Activated naive CD8-positive, alpha-beta T cell treated with anti-CD3 and anti-CD28 coated beads, Interleukin-2, amount 10 ng/mL, durations not matched to agents 7 days and 5 days (primary cell): Measurements from ENCODE around the gene NOL11. TPM values are rescaled to one million over a fixed set of nuclear protein-coding genes. Genes with fewer than 3 reads are reported as not detected.
"Not testable (repeated sequence)": the region's sequence is repeated elsewhere in the genome, so short reads cannot be mapped to it uniquely, and the experiment has no call there.

ENCODE experiments used
- ATAC-seq: fragments of 150-1000 bp; cut with Tn5 transposase; one replicate; pipeline ENCODE4 v1.10.0; 2021; ENCODE audit warnings: low read depth, moderate library complexity
- POLR2A ChIA-PET: fragments of 350-600 bp; sonication (Branson Sonifier 250); formaldehyde crosslinking; loops from one replicate; lab custom pipeline; 2021; ENCODE audit warnings: antibody characterized with exemption; lab: Charles Lee
- DNase-seq: peaks from one replicate; pipeline ENCODE4 v3.0.0; 2021
- H3K27ac Mint-ChIP-seq: one replicate; pipeline ENCODE4 v1.8.0; 2022; ENCODE audit warnings: mild to moderate bottlenecking, mixed read lengths
- H3K27me3 Mint-ChIP-seq: one replicate; pipeline ENCODE4 v1.8.0; 2022; ENCODE audit warnings: mild to moderate bottlenecking, moderate library complexity, mixed read lengths
- H3K36me3 Mint-ChIP-seq: one replicate; pipeline ENCODE4 v1.8.0; 2021; ENCODE audit warnings: mild to moderate bottlenecking, mixed read lengths
- H3K4me1 Mint-ChIP-seq: one replicate; pipeline ENCODE4 v1.8.0; 2021; ENCODE audit warnings: mixed read lengths
- H3K4me3 Mint-ChIP-seq: one replicate; pipeline ENCODE4 v1.8.0; 2022; ENCODE audit warnings: mild to moderate bottlenecking, moderate library complexity, mixed read lengths
- H3K9me3 Mint-ChIP-seq: one replicate; pipeline ENCODE4 v1.8.0; 2021; ENCODE audit warnings: mixed read lengths
- total RNA-seq, 2 experiments: library from RNA; stranded (reverse); gene quantifications; one replicate each; pipeline ENCODE4 v1.2.3, GENCODE V29; 2021

The NOL11 gene
- total RNA-seq, 2 experiments from 2014 or later: 42.2 to 48.9 TPM

DNA sequence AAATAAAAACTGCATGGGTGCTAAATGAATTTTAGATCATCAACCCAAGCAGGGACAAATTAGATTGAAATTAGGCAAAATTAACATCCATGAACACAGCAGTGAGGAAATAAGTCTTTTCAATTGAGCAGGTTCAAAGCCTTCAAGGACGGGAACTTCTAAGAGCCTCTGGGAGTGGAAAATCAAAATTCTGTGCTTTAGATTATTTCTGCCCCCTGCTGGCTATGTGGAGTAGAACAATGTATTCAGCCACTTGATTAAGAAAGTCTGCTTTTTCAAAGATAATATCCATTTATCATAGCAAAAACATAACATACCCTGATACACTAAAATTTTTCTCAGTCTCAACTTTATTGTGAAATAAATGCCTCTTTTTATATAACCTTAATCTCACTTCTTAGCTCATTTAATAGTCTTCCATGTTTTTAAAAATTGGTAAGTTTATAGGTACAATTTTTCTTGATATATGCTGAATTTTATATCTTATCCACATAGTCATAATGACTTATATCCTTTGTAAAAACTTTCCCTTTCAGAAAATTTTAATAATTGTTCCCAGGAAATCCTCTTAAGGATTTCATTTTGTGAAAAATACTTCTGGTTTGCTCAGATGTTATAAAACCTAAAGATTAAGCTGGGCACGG is 28.1 kb upstream of the NOL11 start:
- Mint-ChIP-seq H3K9me3 (no peaks in the 10 kb centered on the region), H3K27me3 (no peaks in the 10 kb centered on the region), H3K4me1 (peaks cover 2% of the 10 kb centered on the region), H3K4me3 (no peak overlapping the region), H3K27ac (no peak overlapping the region), H3K36me3 (peaks cover 18% of the 10 kb centered on the region)
- POLR2A ChIA-PET: interaction anchor here (0.6 kb wide), 1 partner anchor 35 kb away, joined by 7 read pairs; no protein-coding TSS in a partner anchor
- DNase-seq (no peak), ATAC-seq (peak; percentile 60)

DNA sequence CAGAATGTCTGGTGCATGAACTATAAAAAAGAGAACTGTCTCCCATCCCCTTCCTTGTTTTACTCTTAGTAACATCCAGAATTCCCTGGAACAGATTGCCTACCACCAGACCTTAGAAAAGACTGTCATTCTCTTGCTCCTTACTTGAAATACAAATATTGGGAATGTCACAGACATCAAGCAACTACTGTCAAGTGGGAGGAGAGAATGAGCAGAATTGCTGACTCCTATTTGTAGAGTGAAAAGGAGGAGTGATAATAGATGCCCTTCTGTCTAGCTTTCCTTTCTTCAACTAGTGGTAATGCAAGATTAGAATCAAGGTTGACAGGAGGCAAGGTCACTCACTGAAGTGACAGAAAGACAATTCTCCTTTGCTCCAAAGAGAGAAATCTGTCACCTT is 23.9 kb upstream of the NOL11 start:
- no peaks in the 10 kb centered on the region for H3K27me3 Mint-ChIP-seq
- POLR2A ChIA-PET: no interaction called here
- no peak for ATAC-seq
- H3K4me3 Mint-ChIP-seq: no peak overlapping the region
- H3K4me1 Mint-ChIP-seq: peaks cover 2% of the 10 kb centered on the region
- no peaks in the 10 kb centered on the region for H3K9me3 Mint-ChIP-seq
- no peak overlapping the region for H3K27ac Mint-ChIP-seq
- H3K36me3 Mint-ChIP-seq: peaks cover 13% of the 10 kb centered on the region
- DNase-seq: no peak

DNA sequence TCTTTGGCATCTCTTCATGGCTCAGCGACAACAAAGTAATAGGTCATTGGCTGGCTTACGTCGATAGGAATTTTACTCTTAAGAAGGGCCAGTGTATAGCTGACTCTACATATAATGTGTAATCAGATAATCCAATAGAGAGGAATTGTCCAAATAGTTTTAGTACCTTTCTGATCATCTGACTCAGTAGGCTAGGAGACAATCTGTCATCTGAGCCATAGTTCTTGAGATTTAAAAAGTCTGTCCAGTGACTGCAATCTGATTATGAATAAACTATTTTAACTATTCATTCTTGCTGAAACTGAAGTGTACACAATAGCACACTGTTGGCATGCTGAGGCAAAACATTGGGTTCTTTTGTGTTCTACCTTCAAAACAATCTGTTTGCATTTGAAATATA is 21.4 kb upstream of the NOL11 start:
- Mint-ChIP-seq H3K27ac (no peak overlapping the region), H3K9me3 (no peaks in the 10 kb centered on the region), H3K4me1 (no peaks in the 10 kb centered on the region), H3K4me3 (no peak overlapping the region), H3K27me3 (no peaks in the 10 kb centered on the region), H3K36me3 (peaks cover 13% of the 10 kb centered on the region)
- ATAC-seq (no peak), DNase-seq (no peak)
- POLR2A ChIA-PET: no interaction called here

DNA sequence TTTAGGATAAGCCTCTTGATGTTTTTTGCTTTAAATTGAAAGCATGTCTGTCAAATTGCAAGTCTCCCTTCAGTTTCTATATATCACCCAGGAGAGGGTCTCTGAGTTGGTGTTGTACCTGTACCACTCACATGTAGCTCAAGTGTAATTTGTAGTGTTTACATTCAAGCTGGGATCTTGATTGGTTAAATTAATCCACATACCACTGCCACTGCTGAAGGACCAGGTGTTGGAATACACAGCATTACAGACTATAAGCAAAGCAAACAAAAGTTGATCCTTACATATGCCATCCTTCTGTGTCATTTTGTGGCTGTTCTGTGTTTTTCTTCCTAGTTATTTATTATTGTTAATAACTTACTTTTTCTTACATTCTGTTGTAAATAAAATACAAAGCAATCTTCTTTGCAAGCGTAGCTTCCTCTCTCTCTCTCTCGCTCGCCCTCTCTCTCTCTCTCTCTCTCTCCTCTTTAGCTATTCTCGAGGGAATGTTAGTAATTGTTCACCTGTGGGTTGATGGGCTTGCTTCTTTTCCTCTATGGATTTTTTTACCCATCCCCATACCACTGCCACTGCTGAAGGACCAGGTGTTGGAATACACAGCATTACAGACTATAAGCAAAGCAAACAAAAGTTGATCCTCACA is 20.8 kb upstream of the NOL11 start:
- Mint-ChIP-seq H3K9me3 (no peaks in the 10 kb centered on the region), H3K27me3 (no peaks in the 10 kb centered on the region), H3K4me1 (no peaks in the 10 kb centered on the region), H3K36me3 (peaks cover 10% of the 10 kb centered on the region), H3K27ac (no peak overlapping the region), H3K4me3 (no peak overlapping the region)
- DNase-seq: no peak
- POLR2A ChIA-PET: no interaction called here
- ATAC-seq: no peak

GRCh38 chr17:67700037-67700724 is 17.6 kb upstream of the NOL11 start:
- Mint-ChIP-seq H3K36me3 (peaks cover 3% of the 10 kb centered on the region), H3K4me1 (no peaks in the 10 kb centered on the region), H3K27ac (no peak overlapping the region), H3K4me3 (no peak overlapping the region), H3K9me3 (peaks cover 1% of the 10 kb centered on the region), H3K27me3 (peaks cover under 1% of the 10 kb centered on the region)
- POLR2A ChIA-PET: interaction anchor here (0.6 to 0.7 kb wide), 3 partner anchors 46 to 335 kb away, joined by 3 to 8 read pairs (median 3); partner anchors contain the start of gene KPNA2
- no peak for DNase-seq
- no peak for ATAC-seq

DNA sequence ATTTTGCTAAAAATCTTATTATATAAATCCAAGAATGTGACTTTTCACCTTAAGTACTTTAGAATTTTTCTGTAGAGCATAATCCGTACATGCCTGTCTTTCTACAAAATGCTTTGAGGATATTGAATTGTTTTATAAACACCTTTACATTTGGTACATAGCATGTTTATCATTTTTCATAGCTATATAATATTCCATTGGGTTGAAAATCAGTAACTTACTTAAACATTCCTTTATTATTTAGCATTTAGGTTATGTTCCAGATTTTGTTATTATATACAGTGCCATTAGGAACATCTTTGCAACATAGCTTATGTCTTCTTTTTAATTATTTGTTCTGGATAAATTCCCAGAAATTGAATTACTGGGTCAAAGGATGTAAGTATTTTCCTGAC is 17.0 kb upstream of the NOL11 start:
- POLR2A ChIA-PET: no interaction called here
- ATAC-seq: no peak
- H3K9me3 Mint-ChIP-seq: peaks cover 1% of the 10 kb centered on the region

DNA sequence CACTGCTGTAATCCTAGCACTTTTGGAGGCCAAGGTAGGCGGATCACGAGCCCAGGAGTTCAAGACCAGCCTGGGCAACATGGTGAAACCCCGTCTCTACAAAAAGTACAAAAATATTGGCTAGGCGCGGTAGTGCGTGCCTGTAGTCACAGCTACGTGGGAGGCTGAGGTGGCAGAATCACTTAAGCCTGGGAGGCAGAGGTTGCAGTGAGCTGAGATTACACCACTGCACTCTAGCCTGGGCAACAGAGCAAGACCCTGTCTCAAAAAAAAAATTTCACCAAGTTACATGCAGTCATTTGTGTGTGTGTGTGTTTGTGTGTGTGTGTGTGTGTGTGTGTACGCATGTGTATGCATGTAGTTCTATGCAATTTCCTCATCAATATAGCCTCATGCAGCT is 14.9 kb upstream of the NOL11 start:
- H3K4me1 Mint-ChIP-seq, POLR2A ChIA-PET, H3K27ac Mint-ChIP-seq, ATAC-seq, H3K36me3 Mint-ChIP-seq, H3K4me3 Mint-ChIP-seq, DNase-seq, H3K9me3 Mint-ChIP-seq, H3K27me3 Mint-ChIP-seq: not testable (repeated sequence)

More for the DNA sequence above, 17.0 kb upstream of the NOL11 start:
- peaks cover 3% of the 10 kb centered on the region for H3K36me3 Mint-ChIP-seq
- H3K27me3 Mint-ChIP-seq: peaks cover 2% of the 10 kb centered on the region
- DNase-seq: no peak
- H3K4me3 Mint-ChIP-seq: no peak overlapping the region
- H3K4me1 Mint-ChIP-seq: no peaks in the 10 kb centered on the region
- no peak overlapping the region for H3K27ac Mint-ChIP-seq

GRCh38 chr17:67707442-67707841 is 10.3 kb upstream of the NOL11 start:
- peaks cover 1% of the 10 kb centered on the region for H3K9me3 Mint-ChIP-seq
- peaks cover 6% of the 10 kb centered on the region for H3K27me3 Mint-ChIP-seq
- DNase-seq: no peak
- no peak overlapping the region for H3K27ac Mint-ChIP-seq
- no peak for ATAC-seq
- POLR2A ChIA-PET: interaction anchor here (1.5 kb wide), 1 partner anchor 9 kb away, joined by 4 read pairs; no protein-coding TSS in a partner anchor
- H3K36me3 Mint-ChIP-seq: no peaks in the 10 kb centered on the region
- H3K4me3 Mint-ChIP-seq: no peak overlapping the region
- peaks cover 1% of the 10 kb centered on the region for H3K4me1 Mint-ChIP-seq

DNA sequence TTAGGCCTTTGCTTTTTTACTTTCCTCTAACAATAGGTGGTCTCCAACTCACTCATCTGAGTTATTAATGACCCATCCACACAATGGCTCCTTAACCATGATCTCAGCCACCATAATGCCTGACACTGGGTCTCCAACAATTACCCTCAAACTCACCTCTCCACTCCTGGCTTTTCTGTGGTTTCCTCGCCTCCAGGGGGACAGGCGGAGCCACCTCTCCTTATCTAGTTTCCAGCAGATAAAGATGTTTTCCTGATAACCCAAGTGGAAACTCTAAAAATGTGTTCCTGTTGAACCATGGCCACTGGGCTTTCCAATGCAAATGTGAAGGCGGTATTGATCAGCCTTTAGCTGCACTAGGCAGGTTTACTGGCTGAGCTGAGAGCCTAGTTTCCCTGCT is 9.4 kb upstream of the NOL11 start:
- Mint-ChIP-seq H3K27ac (no peak overlapping the region), H3K4me3 (no peak overlapping the region), H3K27me3 (peaks cover 6% of the 10 kb centered on the region), H3K36me3 (no peaks in the 10 kb centered on the region), H3K9me3 (peaks cover 1% of the 10 kb centered on the region), H3K4me1 (peaks cover 1% of the 10 kb centered on the region)
- POLR2A ChIA-PET: interaction anchor here (1.5 kb wide), 1 partner anchor 9 kb away, joined by 4 read pairs; no protein-coding TSS in a partner anchor
- no peak for ATAC-seq
- DNase-seq: no peak

DNA sequence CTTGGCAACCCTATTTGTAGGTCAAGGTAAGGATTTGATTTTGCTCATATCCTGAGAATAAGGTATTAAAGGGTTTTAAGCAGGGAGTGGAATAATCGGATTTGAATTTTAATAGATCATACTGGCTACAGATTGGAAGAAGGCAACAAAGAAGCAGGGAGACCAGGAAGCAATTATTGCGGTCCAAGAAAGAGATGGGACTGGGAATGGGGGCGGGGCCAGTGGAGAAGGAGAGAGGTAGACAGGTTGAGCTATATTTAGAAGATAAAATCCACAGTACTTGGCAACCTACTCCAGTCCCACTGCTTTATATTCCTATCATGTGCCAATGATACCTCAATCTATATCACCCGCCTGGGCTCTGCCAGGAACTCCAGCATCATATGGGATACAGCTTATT is 5.8 kb upstream of the NOL11 start:
- POLR2A ChIA-PET: interaction anchor here (0.6 kb wide), 1 partner anchor 144 kb away, joined by 3 read pairs; no protein-coding TSS in a partner anchor
- Mint-ChIP-seq H3K9me3 (no peaks in the 10 kb centered on the region), H3K27ac (no peak overlapping the region), H3K4me3 (no peak overlapping the region), H3K4me1 (peaks cover 7% of the 10 kb centered on the region), H3K36me3 (no peaks in the 10 kb centered on the region), H3K27me3 (peaks cover 4% of the 10 kb centered on the region)
- DNase-seq: no peak
- ATAC-seq: no peak

GRCh38 chr17:67712375-67712774 is 5.4 kb upstream of the NOL11 start:
- H3K27ac Mint-ChIP-seq: no peak overlapping the region

GRCh38 chr17:67713169-67713568 is 4.6 kb upstream of the NOL11 start:
- DNase-seq (no peak), ATAC-seq (no peak)
- POLR2A ChIA-PET: interaction anchor here (0.7 kb wide), 1 partner anchor 347 kb away, joined by 5 read pairs; no protein-coding TSS in a partner anchor
- Mint-ChIP-seq H3K36me3 (peaks cover 1% of the 10 kb centered on the region), H3K27me3 (peaks cover 2% of the 10 kb centered on the region), H3K4me3 (no peak overlapping the region), H3K27ac (no peak overlapping the region), H3K4me1 (peaks cover 10% of the 10 kb centered on the region), H3K9me3 (no peaks in the 10 kb centered on the region)

More at GRCh38 chr17:67712375-67712774, 5.4 kb upstream of the NOL11 start:
- Mint-ChIP-seq H3K4me3 (no peak overlapping the region), H3K27me3 (peaks cover 4% of the 10 kb centered on the region), H3K36me3 (no peaks in the 10 kb centered on the region), H3K4me1 (peaks cover 10% of the 10 kb centered on the region), H3K9me3 (no peaks in the 10 kb centered on the region)
- ATAC-seq (no peak), DNase-seq (no peak)
- POLR2A ChIA-PET: interaction anchor here (0.6 to 0.7 kb wide), 2 partner anchors 144 to 346 kb away, joined by 3 to 5 read pairs; no protein-coding TSS in a partner anchor

- ATAC-seq (no peak), DNase-seq (no peak)
- H3K4me3 Mint-ChIP-seq: peak overlapping the region; percentile 99
- peak overlapping the region; percentile 98 for H3K27ac Mint-ChIP-seq
- peaks cover 15% of the 10 kb centered on the region for H3K4me1 Mint-ChIP-seq
- no peaks in the 10 kb centered on the region for H3K9me3 Mint-ChIP-seq
- peaks cover 2% of the 10 kb centered on the region for H3K27me3 Mint-ChIP-seq
- peaks cover 1% of the 10 kb centered on the region for H3K36me3 Mint-ChIP-seq
- POLR2A ChIA-PET: interaction anchor here (0.6 to 1.7 kb wide), 5 partner anchors 9 to 141 kb away, joined by 3 to 5 read pairs (median 3); no protein-coding TSS in a partner anchor
Measured at GRCh38 chr17:67716405-67716798, 1.3 kb upstream of the NOL11 start.
